Panc1 (cell line): ENCODE measurements around the gene NKX1-2. TPM values are rescaled to one million over a fixed set of nuclear protein-coding genes. Genes with fewer than 3 reads are reported as not detected.
A peak's percentile ranks its signal among the peaks of the same experiment; 100 is the strongest.

Source experiments
- ATAC-seq: fragments of 200-7000 bp; cut with Tn5 transposase; 2 replicates; pipeline ENCODE4 v1.9.1; 2020; ENCODE audit warnings: mild to moderate bottlenecking, moderate library complexity
- BruUV-seq: library from RNA; stranded (reverse); fragments of 400-500 nt; replicated peaks from 2 replicates; lab custom pipeline; 2021; lab: Mats Ljungman, UMichigan
- CTCF ChIA-PET: fragments of 300-600 bp; sonication (Branson Sonifier 250); formaldehyde crosslinking; loops from one replicate; lab custom pipeline; 2022; ENCODE audit warnings: antibody characterized with exemption; lab: Charles Lee
- POLR2A ChIA-PET: fragments of 300-600 bp; sonication (Branson Sonifier 250); formaldehyde crosslinking; loops from one replicate; lab custom pipeline; 2022; ENCODE audit warnings: antibody characterized with exemption; lab: Charles Lee
- DNase-seq: peaks from one replicate; pipeline ENCODE4 v3.0.0-alpha.2; 2010; ENCODE audit warnings: low read depth, low spot score
- H3K27ac ChIP-seq: 2 replicates; pipeline ENCODE4 v1.5.1; 2011; ENCODE audit warnings: mild to moderate bottlenecking, low read length, inconsistent platforms
- H3K27me3 ChIP-seq: fragments of 200-500 bp; sonication (Bioruptor generic); 2 replicates; pipeline ENCODE4 v1.6.0; 2014; ENCODE audit warnings: low read length, inconsistent platforms; ENCODE audit not compliant: control insufficient read depth, insufficient read depth
- H3K36me3 ChIP-seq: fragments of 200-500 bp; sonication (Bioruptor generic); 2 replicates; pipeline ENCODE4 v1.5.1; 2014; ENCODE audit warnings: inconsistent platforms, mild to moderate bottlenecking, low read length, moderate library complexity; ENCODE audit not compliant: control insufficient read depth, insufficient read depth
- H3K4me1 ChIP-seq: 2 replicates; pipeline ENCODE4 v1.5.1; 2011; ENCODE audit warnings: inconsistent platforms, mild to moderate bottlenecking, low read length, moderate library complexity; ENCODE audit not compliant: control insufficient read depth, insufficient read depth
- H3K4me3 ChIP-seq, 2 experiments: 2 replicates each; pipeline ENCODE4 v1.5.1; 2011 to 2012; ENCODE audit warnings: low read depth in 2 of 2, low read length in 2 of 2, mild to moderate bottlenecking in 2 of 2, inconsistent platforms in 1 of 2, moderate library complexity in 1 of 2
- H3K9me3 ChIP-seq: fragments of 200-500 bp; sonication (Bioruptor generic); 2 replicates; pipeline ENCODE4 v1.5.1; 2014; ENCODE audit warnings: low read depth, mild to moderate bottlenecking, inconsistent platforms, low read length, moderate library complexity; ENCODE audit not compliant: control insufficient read depth, insufficient read depth
- CTCF ChIP-seq: fragments of 450-650 bp; IDR thresholded peaks from 2 replicates; pipeline ENCODE4 v1.5.1; 2017; ENCODE audit warnings: mild to moderate bottlenecking
- POLR2AphosphoS5 ChIP-seq: IDR thresholded peaks from 2 replicates; pipeline ENCODE4 v1.6.1; 2012; ENCODE audit warnings: mild to moderate bottlenecking, low read depth, low read length, moderate library complexity
- REST ChIP-seq, 2 experiments: IDR thresholded peaks; 2 replicates each; pipeline ENCODE4 v1.6.1; 2011 to 2012; ENCODE audit warnings: low read depth in 2 of 2, control low read depth in 1 of 2, low read length in 1 of 2, mild to moderate bottlenecking in 1 of 2, moderate library complexity in 1 of 2; ENCODE audit not compliant: insufficient read depth in 1 of 2
- SIN3A ChIP-seq: IDR thresholded peaks from 2 replicates; pipeline ENCODE4 v1.6.1; 2012; ENCODE audit warnings: low read depth, mild to moderate bottlenecking, low read length, moderate library complexity, borderline replicate concordance; ENCODE audit not compliant: insufficient read depth
- TCF7L2 ChIP-seq: IDR thresholded peaks from 2 replicates; pipeline ENCODE4 v1.6.1; 2011; ENCODE audit warnings: mild to moderate bottlenecking, low read depth, low read length, inconsistent platforms
- in situ Hi-C: cut with HindIII; loops from 2 replicates; pipeline ENCODE4 v1.10.0; 2016; ENCODE audit warnings: low sequenced_read_pairs, low pct_unique_long_range_greater_than_20kb
- intact Hi-C: fragments of 100-400 bp; cut with micrococcal nuclease; formaldehyde crosslinking; loops from one replicate; pipeline ENCODE4 v1.10.0; 2022; ENCODE audit not compliant: unreplicated experiment
- total RNA-seq: library from RNA; stranded (reverse); gene quantifications from one replicate; pipeline ENCODE4 v1.2.1, GENCODE V29; 2021; ENCODE audit not compliant: unreplicated experiment

The NKX1-2 gene
- total RNA-seq, 1 experiment from 2014 or later, result 0.15 TPM

- intact Hi-C loops, result no loop called here
- POLR2A ChIA-PET, result no interaction called here
- no TSS peak for BruUV-seq
- no peak for DNase-seq
- peaks cover 28% of the 10 kb centered on the region; the same call in 1 of the 2 replicates for H3K36me3 ChIP-seq
- in situ Hi-C loops, result no loop called here
- no peak for ATAC-seq
- H3K27ac ChIP-seq, result no peak overlapping the region
- TF ChIP-seq SIN3A (no peak), REST (IDR thresholded peaks at IDR 0.05; ENCODE audit: insufficient read depth in 1 of 2, low read depth in 2 of 2, low read length in 1 of 2) (no peak), POLR2AphosphoS5 (no peak), CTCF (no peak), TCF7L2 (no peak)
- no peaks in the 10 kb centered on the region for H3K27me3 ChIP-seq
- H3K4me3 ChIP-seq, result no peak overlapping the region
- no peaks in the 10 kb centered on the region for H3K9me3 ChIP-seq
- no peaks in the 10 kb centered on the region for H3K4me1 ChIP-seq
- CTCF ChIA-PET, result no interaction called here
Measured at GRCh38 chr10:124409696-124410095, 40.1 kb downstream of the NKX1-2 start.

GRCh38 chr10:124408357-124408756, 41.5 kb downstream of the NKX1-2 start:
- Histone ChIP-seq H3K27me3 (no peaks in the 10 kb centered on the region), H3K4me3 (no peak overlapping the region), H3K36me3 (peaks cover 28% of the 10 kb centered on the region; the same call in 1 of the 2 replicates), H3K4me1 (no peaks in the 10 kb centered on the region), H3K9me3 (no peaks in the 10 kb centered on the region), H3K27ac (no peak overlapping the region)
- CTCF ChIA-PET, result interaction anchor here (0.8 kb wide), 1 partner anchor 145 kb away, joined by 5 read pairs; no protein-coding TSS in a partner anchor
- TF ChIP-seq POLR2AphosphoS5, result no peak
- intact Hi-C loops (no loop called here), in situ Hi-C loops (no loop called here)
- DNase-seq, result no peak
- POLR2A ChIA-PET, result no interaction called here
- ATAC-seq, result no peak
- no TSS peak for BruUV-seq

- in situ Hi-C loops (no loop called here), intact Hi-C loops (no loop called here)
- H3K36me3 ChIP-seq, result peaks cover 31% of the 10 kb centered on the region
- H3K27me3 ChIP-seq, result no peaks in the 10 kb centered on the region
- DNase-seq (no peak), ATAC-seq (no peak)
- TF ChIP-seq REST (IDR thresholded peaks at IDR 0.05; ENCODE audit: insufficient read depth in 1 of 2, low read depth in 2 of 2, low read length in 1 of 2) (no peak), SIN3A (no peak)
- POLR2A ChIA-PET, result no interaction called here
- no peak overlapping the region for H3K4me3 ChIP-seq
- no peak overlapping the region for H3K27ac ChIP-seq
- no peaks in the 10 kb centered on the region for H3K9me3 ChIP-seq
- H3K4me1 ChIP-seq, result no peaks in the 10 kb centered on the region
- TSS peak; percentile 21 for BruUV-seq
- CTCF ChIA-PET, result no interaction called here
Measured at GRCh38 chr10:124407456-124407855, 42.4 kb downstream of the NKX1-2 start.
